ENCODE measurements around the gene SULT1C2. TPM values are rescaled to one million over a fixed set of nuclear protein-coding genes. Genes with fewer than 3 reads are reported as not detected.
A peak's percentile ranks its signal among the peaks of the same experiment; 100 is the strongest.

Gene SULT1C2
- total and polyA plus RNA-seq, 10 of the 15 experiments (the other 5 are each of a cell fraction or from before 2014, with no cell fraction given) = 0.03 to 0.07 (median 0.04) TPM; not detected in 7

DNA sequence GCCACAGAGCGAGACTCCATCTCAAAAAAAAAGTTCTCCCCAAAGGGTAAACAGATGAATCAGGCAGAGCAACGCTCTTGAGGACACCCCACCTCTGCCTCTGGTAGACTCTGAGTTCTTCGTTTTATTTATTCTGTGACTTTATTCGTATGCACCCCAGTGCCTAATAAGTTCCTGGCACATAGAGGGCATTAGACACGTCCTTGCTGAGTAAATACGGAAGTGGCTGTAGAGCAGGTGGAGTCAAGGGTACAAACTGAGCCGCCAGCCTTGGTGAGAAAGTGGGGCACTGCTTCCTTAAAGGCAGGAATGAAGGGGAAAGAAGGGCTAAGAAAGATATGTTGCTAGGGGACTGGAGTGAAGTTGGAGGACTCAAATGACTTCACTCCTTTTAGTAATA, 12.9 kb downstream of the SULT1C2 start (continued):
- TF ChIP-seq MEF2A (IDR thresholded peaks at IDR 0.05; ENCODE audit: insufficient read depth, low read depth, low read length) = no peak
- TF ChIP-seq SPI1 (IDR thresholded peaks at IDR 0.05; ENCODE audit: borderline replicate concordance, insufficient read depth, low read depth, low read length) = no peak; the same call in 1 of the 2 replicates
- no peak for TF ChIP-seq SREBF2 (IDR thresholded peaks at IDR 0.05; ENCODE audit: low read length)
- TF ChIP-seq IKZF1 (conservative IDR thresholded peaks at IDR 0.05) = no peak

DNA sequence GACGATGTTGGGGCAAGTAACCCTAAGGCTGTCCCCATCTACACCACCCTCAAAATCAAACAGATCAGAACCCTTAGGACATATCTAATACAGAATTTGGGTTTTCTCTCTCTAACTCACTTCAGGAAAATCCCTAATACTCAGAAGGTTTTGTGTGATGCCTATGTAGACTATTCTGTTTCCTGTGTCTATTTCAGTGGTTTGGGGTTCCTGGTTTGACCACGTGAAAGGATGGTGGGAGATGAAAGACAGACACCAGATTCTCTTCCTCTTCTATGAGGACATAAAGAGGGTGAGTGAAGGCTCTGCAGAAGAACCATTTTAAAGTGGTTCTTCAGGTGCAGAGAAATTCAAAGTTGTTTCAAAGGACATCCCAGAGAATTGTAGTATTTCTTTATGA, 16.3 kb downstream of the SULT1C2 start:
- no peak overlapping the region for H3K4me2 ChIP-seq (ENCODE audit: control insufficient read depth, insufficient read depth)
- ChIA-PET RAD21 (ENCODE audit: unreplicated experiment) (no interaction called here), POLR2A (no interaction called here), CTCF (interaction anchor here (0.6 kb wide), 1 partner anchor 369 kb away, joined by 3 read pairs; no protein-coding TSS in a partner anchor), SMC1A (ENCODE audit: uncharacterized antibody, unreplicated experiment) (interaction anchor here (1.2 kb wide), 1 partner anchor 22 kb away, joined by 5 read pairs; no protein-coding TSS in a partner anchor)
- no peak overlapping the region for H3K9ac ChIP-seq (ENCODE audit: control insufficient read depth, insufficient read depth, low read length)
- peak; percentile 52 for FAIRE-seq
- WGBS (ENCODE audit: insufficient coverage, insufficient replicate concordance, low lambda C conversion rate, missing lambda C conversion rate) = 28% methylated on average over 2 of the region's 2 CpGs
- H3K4me1 ChIP-seq (ENCODE audit: control insufficient read depth, insufficient read depth, low read length) = no peaks in the 10 kb centered on the region; the same call in 1 of the 2 replicates
- no peaks in the 10 kb centered on the region for H4K20me1 ChIP-seq (ENCODE audit: control insufficient read depth, insufficient read depth)
- intact Hi-C loops (cut with micrococcal nuclease; ENCODE audit: unreplicated experiment) (no loop called here), in situ Hi-C loops (cut with MboI) (no loop called here)
- H3K9me3 ChIP-seq (replicated peaks; ENCODE audit: control insufficient read depth, insufficient read depth, low read length) = no peaks in the 10 kb centered on the region
- peak; percentile 74 for ATAC-seq
- H3K27ac ChIP-seq (ENCODE audit: control insufficient read depth, insufficient read depth) = no peak overlapping the region
- no peak overlapping the region for H3K4me3 ChIP-seq
- no TSS peak for BruUV-seq (replicated peaks)
- H3K79me2 ChIP-seq (ENCODE audit: control insufficient read depth, insufficient read depth, low read length) = no peaks in the 10 kb centered on the region
- H3K27me3 ChIP-seq (replicated peaks in 1 of 2; ENCODE audit: control insufficient read depth in 2 of 2, insufficient read depth in 2 of 2, low read length in 1 of 2) = no peaks in the 10 kb centered on the region
- no peak overlapping the region for H2AFZ ChIP-seq (ENCODE audit: control insufficient read depth, low read depth, low read length)
- DNase-seq (ENCODE audit: low read depth, low spot score) = peak; percentile 33
- H3K36me3 ChIP-seq (ENCODE audit: control insufficient read depth in 2 of 2, insufficient read depth in 2 of 2, low read length in 1 of 2) = no peaks in the 10 kb centered on the region
- TF ChIP-seq NR2C1 (IDR thresholded peaks at IDR 0.05) (no peak), SMC3 (IDR thresholded peaks at IDR 0.05; ENCODE audit: borderline replicate concordance, low read length) (no peak), CEBPB (IDR thresholded peaks at IDR 0.05; ENCODE audit: borderline replicate concordance in 1 of 2, low read depth in 2 of 2, low read length in 2 of 2) (no peak), NFYB (IDR thresholded peaks at IDR 0.05; ENCODE audit: insufficient read depth, low read depth, low read length) (no peak), NKRF (conservative IDR thresholded peaks at IDR 0.05) (no peak), CEBPZ (IDR thresholded peaks at IDR 0.05; ENCODE audit: low read depth, low read length) (no peak), SIX5 (IDR thresholded peaks at IDR 0.05; ENCODE audit: low read depth, low read length, severe bottlenecking) (no peak), BCL11A (IDR thresholded peaks at IDR 0.05; ENCODE audit: low read depth, low read length) (peak; percentile 16; the same call in 1 of the 2 replicates), NFIC (IDR thresholded peaks at IDR 0.05; ENCODE audit: low read depth, low read length) (peak; percentile 63; the same call in 1 of the 2 replicates), CREB1 (IDR thresholded peaks at IDR 0.05; ENCODE audit: low read depth) (no peak), EED (IDR thresholded peaks at IDR 0.05; ENCODE audit: low read depth) (no peak)
- TF ChIP-seq, protein P1, sequence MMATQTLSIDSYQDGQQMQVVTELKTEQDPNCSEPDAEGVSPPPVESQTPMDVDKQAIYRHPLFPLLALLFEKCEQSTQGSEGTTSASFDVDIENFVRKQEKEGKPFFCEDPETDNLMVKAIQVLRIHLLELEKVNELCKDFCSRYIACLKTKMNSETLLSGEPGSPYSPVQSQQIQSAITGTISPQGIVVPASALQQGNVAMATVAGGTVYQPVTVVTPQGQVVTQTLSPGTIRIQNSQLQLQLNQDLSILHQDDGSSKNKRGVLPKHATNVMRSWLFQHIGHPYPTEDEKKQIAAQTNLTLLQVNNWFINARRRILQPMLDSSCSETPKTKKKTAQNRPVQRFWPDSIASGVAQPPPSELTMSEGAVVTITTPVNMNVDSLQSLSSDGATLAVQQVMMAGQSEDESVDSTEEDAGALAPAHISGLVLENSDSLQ (IDR thresholded peaks at IDR 0.05) = 0 out of 2 replicates have a peak, but pooled peaks have one; percentile 19
- TF ChIP-seq, protein P2, sequence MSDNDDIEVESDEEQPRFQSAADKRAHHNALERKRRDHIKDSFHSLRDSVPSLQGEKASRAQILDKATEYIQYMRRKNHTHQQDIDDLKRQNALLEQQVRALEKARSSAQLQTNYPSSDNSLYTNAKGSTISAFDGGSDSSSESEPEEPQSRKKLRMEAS (IDR thresholded peaks at IDR 0.05; ENCODE audit: low read depth, low read length) = no peak
